Skeletal muscle tissue (tissue), 4 donors: ENCODE data around the gene GRM4. TPM values are rescaled to one million over a fixed set of nuclear protein-coding genes. Genes with fewer than 3 reads are reported as not detected.

ENCODE experiments used
- H3K27ac ChIP-seq: one replicate; pipeline ENCODE4 v1.7.0; 2013; ENCODE audit warnings: mild to moderate bottlenecking, low read depth, low read length, inconsistent platforms
- H3K27me3 ChIP-seq, 3 donors: one replicate each; pipeline ENCODE4 v1.7.0; 2013; ENCODE audit warnings: low read length in 3 of 3; ENCODE audit not compliant: control insufficient read depth in 3 of 3, insufficient read depth in 3 of 3
- H3K36me3 ChIP-seq, 3 donors: one replicate each; pipeline ENCODE4 v1.7.0; 2013; ENCODE audit warnings: low read length in 3 of 3; ENCODE audit not compliant: control insufficient read depth in 3 of 3, insufficient read depth in 3 of 3
- H3K4me1 ChIP-seq, 3 donors: one replicate each; pipeline ENCODE4 v1.7.0; 2013; ENCODE audit warnings: low read length in 3 of 3, mild to moderate bottlenecking in 3 of 3; ENCODE audit not compliant: control insufficient read depth in 3 of 3, insufficient read depth in 3 of 3
- H3K4me3 ChIP-seq, 3 donors: one replicate each; pipeline ENCODE4 v1.7.0; 2013; ENCODE audit warnings: low read length in 3 of 3
- H3K9ac ChIP-seq, 3 donors: one replicate each; pipeline ENCODE4 v1.7.0; 2013; ENCODE audit warnings: low read length in 3 of 3, mild to moderate bottlenecking in 3 of 3, moderate library complexity in 2 of 3, low read depth in 1 of 3
- H3K9me3 ChIP-seq, 3 donors: one replicate each; pipeline ENCODE4 v1.7.0; 2013; ENCODE audit warnings: low read length in 3 of 3; ENCODE audit not compliant: control insufficient read depth in 3 of 3
- total RNA-seq: library from RNA; depleted of rRNA; stranded (reverse); fragments of >200 nt; gene quantifications from one replicate; pipeline ENCODE4 v1.2.3, GENCODE V29; 2014
- donor health status: Osteomylitis.

GRM4 gene
- total RNA-seq, 1 donor from 2014 or later, result 1.6 TPM

DNA sequence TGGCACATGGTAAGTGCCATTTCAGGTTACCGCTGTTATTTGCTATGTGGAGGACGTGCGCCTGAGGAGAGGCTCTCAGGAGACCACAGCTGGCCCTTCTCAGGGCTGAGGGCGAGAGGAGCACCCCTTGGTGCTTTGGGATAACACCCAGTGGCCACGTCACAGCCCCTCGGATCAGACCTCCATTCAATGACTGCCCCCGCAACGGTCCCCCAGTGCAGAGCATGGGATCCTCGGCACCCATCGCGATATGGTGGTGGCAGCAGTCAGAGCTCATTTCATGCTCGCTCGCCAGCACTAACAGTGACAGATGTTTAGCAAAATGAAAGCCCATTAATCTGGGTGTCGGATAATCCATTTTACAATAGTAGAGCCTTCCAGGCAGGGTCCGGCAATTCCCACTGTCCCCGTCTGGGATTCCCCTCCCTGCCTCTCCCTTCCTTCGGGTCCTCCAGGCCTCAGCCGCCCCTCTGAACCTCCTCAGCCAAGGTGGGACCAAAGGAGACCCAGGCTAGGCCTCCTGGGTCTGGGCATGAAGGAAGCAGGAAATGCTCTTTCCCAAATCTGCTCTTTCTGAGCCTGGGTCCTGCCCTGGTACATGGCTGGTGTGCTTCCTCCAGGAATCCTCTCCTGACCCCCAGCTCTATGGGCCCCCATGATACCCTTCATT lies 117.1 kb downstream of the GRM4 start:
- Histone ChIP-seq H3K27ac (no peak overlapping the region), H3K9ac (no peak overlapping the region), H3K27me3 (peaks cover 0 to 34% (median 19%) of the 10 kb centered on the region in 3 donors), H3K9me3 (no peaks in the 10 kb centered on the region), H3K4me3 (no peak overlapping the region), H3K4me1 (no peaks in the 10 kb centered on the region), H3K36me3 (no peaks in the 10 kb centered on the region)

DNA sequence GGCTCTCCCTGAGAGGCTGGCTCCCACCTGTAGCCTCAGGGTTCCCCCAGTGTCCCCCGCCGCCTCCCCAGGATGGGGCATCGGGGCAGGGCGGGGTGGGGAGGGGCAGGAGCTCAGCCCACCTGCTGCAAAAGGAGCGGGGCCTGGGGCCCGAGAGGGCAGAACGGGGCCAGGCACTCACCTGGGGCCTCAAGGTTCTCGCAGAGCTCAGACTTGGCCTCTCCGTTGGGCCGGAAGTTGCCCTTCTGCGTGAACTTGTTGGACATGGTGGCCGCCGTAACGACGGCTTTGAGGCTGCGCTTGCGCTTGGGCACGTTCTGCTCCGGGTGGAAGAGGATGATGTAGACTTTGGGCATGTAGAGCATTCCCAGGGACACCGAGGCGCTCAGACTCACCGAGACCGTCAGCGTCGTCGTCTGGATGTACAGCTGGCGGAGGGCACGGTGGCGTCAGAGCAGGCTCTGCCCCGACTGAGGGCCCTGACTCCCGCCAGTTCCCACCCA lies 117.9 kb downstream of the GRM4 start:
- H3K27me3 ChIP-seq, result peaks cover 0 to 40% (median 23%) of the 10 kb centered on the region in 3 donors

DNA sequence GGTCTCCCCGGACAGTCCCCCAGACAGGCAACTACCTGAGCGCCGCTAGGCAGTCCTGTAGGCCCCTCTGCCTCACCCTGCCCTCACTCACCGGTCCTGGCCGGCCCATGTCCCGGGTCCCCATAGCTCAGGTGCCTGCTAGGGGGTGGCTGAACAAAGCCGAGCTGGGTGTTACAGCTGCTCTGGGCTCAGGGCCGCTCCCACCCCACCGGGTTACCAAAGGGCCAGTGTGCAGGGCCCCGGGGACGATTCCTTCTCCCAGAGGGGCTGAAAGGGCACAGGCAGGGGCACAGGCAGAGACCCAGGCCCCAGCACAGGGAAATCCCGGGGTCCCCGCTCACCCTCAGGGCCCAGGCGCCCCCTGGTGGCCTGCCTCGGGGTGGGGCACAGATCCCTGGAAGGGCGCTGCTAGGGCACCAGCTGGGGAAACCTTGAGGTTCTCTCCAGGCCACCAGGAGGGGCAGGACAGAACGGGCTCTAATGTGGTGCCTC lies 118.4 kb downstream of the GRM4 start:
- no peaks in the 10 kb centered on the region for H3K9me3 ChIP-seq
- H3K4me3 ChIP-seq, result no peak overlapping the region
- no peak overlapping the region for H3K27ac ChIP-seq
- no peak overlapping the region for H3K9ac ChIP-seq
- no peaks in the 10 kb centered on the region for H3K4me1 ChIP-seq
- H3K27me3 ChIP-seq, result peaks cover 0 to 45% (median 24%) of the 10 kb centered on the region in 3 donors
- no peaks in the 10 kb centered on the region for H3K36me3 ChIP-seq

More for the DNA sequence above, 117.9 kb downstream of the GRM4 start:
- Histone ChIP-seq H3K36me3 (no peaks in the 10 kb centered on the region), H3K4me3 (no peak overlapping the region), H3K27ac (no peak overlapping the region), H3K9me3 (no peaks in the 10 kb centered on the region), H3K9ac (no peak overlapping the region), H3K4me1 (no peaks in the 10 kb centered on the region)

GRCh38 chr6:34025861-34026260 lies 120.0 kb downstream of the GRM4 start:
- H3K27me3 ChIP-seq, result peaks cover 6 to 42% (median 31%) of the 10 kb centered on the region in 3 donors
- no peaks in the 10 kb centered on the region for H3K9me3 ChIP-seq
- H3K27ac ChIP-seq, result no peak overlapping the region
- H3K4me1 ChIP-seq, result no peaks in the 10 kb centered on the region
- no peaks in the 10 kb centered on the region for H3K36me3 ChIP-seq
- no peak overlapping the region for H3K9ac ChIP-seq
- H3K4me3 ChIP-seq, result no peak overlapping the region

DNA sequence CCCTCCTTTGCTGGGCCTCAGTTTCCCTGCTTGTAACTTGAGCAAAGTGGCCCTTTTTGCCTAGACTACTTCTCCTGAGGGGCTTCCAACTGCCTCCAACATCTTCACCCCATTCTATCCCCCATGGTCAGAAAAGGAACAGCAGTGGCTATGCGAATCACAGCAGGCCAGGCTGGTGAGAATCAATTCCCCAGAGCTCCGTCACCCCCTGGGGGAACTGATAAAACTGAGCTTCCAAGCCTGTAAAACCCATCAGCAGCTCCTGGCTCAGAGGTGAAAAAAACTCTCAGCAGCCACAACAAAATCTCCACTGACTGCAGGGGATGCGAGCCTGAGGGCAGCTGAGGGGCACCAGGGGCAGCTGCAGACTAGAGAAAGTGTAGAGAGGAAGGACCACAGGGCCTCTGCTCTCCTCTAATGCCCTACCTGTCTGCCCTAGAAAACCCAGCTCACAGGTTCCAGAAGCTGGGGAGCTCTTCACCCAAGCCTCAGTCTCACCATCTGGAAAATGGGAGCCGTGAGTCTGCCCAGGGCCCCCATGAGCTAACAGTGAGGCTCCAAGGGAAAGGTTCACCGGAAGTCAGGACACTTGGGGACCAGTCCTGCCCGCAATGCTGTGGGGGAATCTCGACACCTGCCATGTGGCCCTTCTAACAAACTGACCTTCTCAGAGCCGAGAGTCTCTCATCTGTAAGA lies 120.6 kb downstream of the GRM4 start:
- H3K27ac ChIP-seq, result no peak overlapping the region
- no peaks in the 10 kb centered on the region for H3K4me1 ChIP-seq
- H3K36me3 ChIP-seq, result no peaks in the 10 kb centered on the region
- no peak overlapping the region for H3K9ac ChIP-seq
- H3K27me3 ChIP-seq, result peaks cover 6 to 46% (median 36%) of the 10 kb centered on the region in 3 donors
- H3K4me3 ChIP-seq, result no peak overlapping the region
- no peaks in the 10 kb centered on the region for H3K9me3 ChIP-seq

- Histone ChIP-seq H3K27me3 (peaks cover 11 to 48% (median 36%) of the 10 kb centered on the region in 3 donors), H3K36me3 (no peaks in the 10 kb centered on the region), H3K27ac (no peak overlapping the region), H3K9ac (no peak overlapping the region), H3K4me1 (no peaks in the 10 kb centered on the region), H3K9me3 (no peaks in the 10 kb centered on the region), H3K4me3 (no peak overlapping the region)
Observed at GRCh38 chr6:34022873-34023255, 123.0 kb downstream of the GRM4 start.

GRCh38 chr6:34022250-34022872 lies 123.5 kb downstream of the GRM4 start:
- Histone ChIP-seq H3K4me1 (no peaks in the 10 kb centered on the region), H3K36me3 (no peaks in the 10 kb centered on the region), H3K4me3 (no peak overlapping the region), H3K9me3 (no peaks in the 10 kb centered on the region), H3K9ac (no peak overlapping the region), H3K27me3 (peaks cover 11 to 46% (median 36%) of the 10 kb centered on the region in 3 donors), H3K27ac (no peak overlapping the region)

DNA sequence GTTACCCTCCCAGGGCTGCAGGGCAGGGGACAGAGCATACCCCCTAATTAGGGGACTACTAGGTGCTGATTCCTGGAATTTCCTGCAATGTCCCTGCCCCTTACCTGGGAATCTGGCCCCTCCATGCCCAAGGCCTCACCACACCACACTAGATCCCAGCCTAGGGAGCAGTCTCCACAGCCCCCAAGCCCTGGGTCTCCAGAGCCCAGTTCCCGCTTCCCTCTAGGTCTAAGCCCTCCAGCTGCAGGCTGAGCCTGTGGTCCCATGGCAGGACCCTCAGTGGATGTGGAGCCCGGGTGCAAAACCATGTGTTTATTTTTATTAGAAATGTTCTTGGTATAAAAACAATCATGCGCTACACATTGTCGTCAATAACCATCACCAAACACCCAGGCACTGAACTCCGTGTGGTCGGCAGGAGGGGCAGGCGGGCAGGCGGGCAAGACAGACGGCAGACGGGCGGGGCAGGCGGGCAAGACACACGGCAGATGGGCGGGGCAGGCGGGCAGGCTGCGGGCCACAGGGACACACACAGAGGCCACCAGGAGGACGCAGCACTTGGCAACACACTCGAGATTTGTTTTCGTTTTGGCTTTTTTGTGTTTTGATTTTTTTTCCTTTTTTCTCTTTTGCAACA lies 124.2 kb downstream of the GRM4 start:
- no peak overlapping the region for H3K27ac ChIP-seq
- no peaks in the 10 kb centered on the region for H3K36me3 ChIP-seq
- peaks cover 11 to 42% (median 36%) of the 10 kb centered on the region in 3 donors for H3K27me3 ChIP-seq
- no peak overlapping the region for H3K4me3 ChIP-seq
- H3K9ac ChIP-seq, result no peak overlapping the region
- H3K4me1 ChIP-seq, result no peaks in the 10 kb centered on the region
- H3K9me3 ChIP-seq, result no peaks in the 10 kb centered on the region

DNA sequence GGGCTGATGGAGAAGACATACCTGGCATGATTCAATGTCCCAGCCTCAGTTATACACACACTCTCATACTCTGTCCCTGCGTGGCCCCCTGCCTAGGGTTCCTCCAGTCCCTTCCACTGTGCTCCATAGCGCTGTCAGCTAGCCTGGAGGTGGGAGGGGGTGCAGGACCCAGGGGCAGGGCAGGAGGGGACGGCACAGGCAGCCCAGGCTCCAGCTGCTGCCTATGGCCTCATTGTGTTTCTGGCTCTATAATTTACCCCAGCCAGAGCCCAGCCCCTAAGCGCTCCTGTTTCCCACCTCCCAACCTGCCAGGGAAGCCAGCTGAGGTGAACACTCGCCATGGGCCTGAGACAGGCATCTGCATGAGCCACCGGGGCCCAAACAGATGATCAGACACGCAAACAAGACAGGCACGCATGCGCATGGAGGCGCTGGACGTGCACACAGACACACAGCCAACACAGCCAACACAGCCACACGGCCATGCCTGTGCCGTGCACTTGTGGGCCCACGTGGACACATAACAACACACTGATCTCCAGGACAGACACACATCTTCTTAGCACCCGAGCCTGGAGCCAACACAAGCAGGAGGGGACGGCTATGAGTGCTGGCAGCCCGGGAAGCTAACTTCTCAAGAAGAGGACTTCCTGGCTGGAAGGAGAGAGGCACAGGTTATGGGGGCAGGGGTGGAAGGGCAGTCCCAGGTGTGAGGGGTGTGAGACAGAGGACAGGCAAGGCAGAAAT lies 124.9 kb downstream of the GRM4 start:
- Histone ChIP-seq H3K4me1 (no peaks in the 10 kb centered on the region), H3K27ac (no peak overlapping the region), H3K27me3 (peaks cover 11 to 42% (median 36%) of the 10 kb centered on the region in 3 donors), H3K9ac (no peak overlapping the region), H3K9me3 (no peaks in the 10 kb centered on the region), H3K4me3 (no peak overlapping the region), H3K36me3 (no peaks in the 10 kb centered on the region)
